A673 (cell line): Measurements from ENCODE around the gene MISP3.

Experiments used
- CTCF ChIP-seq: fragments of 300-800, 200-600 bp; sonication (generic); conservative IDR thresholded peaks from 2 replicates; pipeline ENCODE4 v1.5.1; 2017; ENCODE audit warnings: low read depth, mild to moderate bottlenecking, antibody characterized with exemption, low read length, moderate library complexity, mixed read lengths
- EZH2 ChIP-seq: fragments of 200-600 bp; sonication (generic); IDR thresholded peaks from 2 replicates; pipeline ENCODE4 v1.6.1; 2017; ENCODE audit warnings: borderline replicate concordance, low read depth, mild to moderate bottlenecking, mixed read lengths, antibody characterized with exemption, low read length; ENCODE audit not compliant: poor library complexity, severe bottlenecking

GRCh38 chr19:14056069-14056666 is 16.4 kb upstream of the MISP3 start:
- TF ChIP-seq CTCF = no peak
- TF ChIP-seq EZH2 = no peak
